D341Med (cell line): ENCODE measurements around the gene LY6G6D.
A peak's percentile ranks its signal among the peaks of the same experiment; 100 is the strongest.

Experiments
- DNase-seq: peaks from one replicate; pipeline ENCODE4 v3.0.0; 2012; ENCODE audit warnings: low spot score

LY6G6D gene

DNA sequence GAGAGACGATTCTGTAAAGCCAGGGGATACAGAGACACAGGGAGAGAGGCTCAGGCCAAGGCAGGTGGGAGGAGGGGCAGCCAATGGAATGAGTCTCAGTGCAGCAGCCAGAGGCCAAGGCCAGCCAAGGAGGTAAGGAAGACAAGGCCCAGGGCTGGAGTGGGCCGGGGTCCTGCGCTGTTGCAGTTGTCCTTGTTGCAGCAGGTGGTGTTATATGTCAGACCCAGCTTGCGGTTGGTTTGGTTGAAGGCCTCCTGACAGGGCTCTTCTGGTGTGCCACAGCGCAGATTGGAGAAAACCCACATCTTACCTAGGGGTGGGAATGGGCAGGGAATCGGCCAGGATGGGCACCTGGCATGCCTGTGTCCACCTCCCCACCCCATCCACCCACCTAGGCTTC is 3.9 kb downstream of the LY6G6D start:
- no peak for DNase-seq

DNA sequence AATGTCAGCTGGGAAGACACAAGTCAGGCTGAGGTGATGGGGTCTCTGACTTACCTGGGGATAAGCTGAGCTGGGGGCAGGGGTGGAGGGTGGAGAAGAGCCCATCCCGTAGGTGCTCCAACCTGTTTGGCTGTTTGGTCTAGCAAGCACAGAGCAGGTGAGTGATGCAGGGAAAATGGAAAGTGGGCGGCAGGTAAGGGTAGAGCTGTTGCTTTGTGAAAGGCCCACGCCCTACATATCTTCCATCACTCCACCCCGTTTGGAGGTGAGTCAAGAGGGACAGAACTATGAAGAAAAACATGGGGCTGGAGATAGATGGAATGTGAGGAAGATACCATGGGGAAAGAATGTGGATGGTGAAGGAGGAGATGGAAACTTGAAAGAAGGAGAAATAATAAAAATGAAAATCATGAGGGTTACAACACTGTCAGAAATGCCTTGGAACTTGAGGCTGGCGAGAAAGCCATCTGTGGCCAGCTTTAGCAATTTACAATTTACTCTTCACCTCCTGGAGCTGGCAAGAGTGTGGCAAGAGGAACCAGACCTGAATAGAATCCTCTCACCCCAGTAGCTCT is 5.1 kb downstream of the LY6G6D start:
- no peak for DNase-seq

- DNase-seq = no peak
These were observed 6.3 kb downstream of the LY6G6D start, which contains the start of gene LY6G6C for GRCh38 chr6:31721351-31722020. Gene LY6G6C (minus strand): TSS chr6:31721746. CDS start chr6:31721679, 67 bp downstream.

GRCh38 chr6:31722173-31722572 is 7.0 kb downstream of the LY6G6D start:
- no peak for DNase-seq

DNA sequence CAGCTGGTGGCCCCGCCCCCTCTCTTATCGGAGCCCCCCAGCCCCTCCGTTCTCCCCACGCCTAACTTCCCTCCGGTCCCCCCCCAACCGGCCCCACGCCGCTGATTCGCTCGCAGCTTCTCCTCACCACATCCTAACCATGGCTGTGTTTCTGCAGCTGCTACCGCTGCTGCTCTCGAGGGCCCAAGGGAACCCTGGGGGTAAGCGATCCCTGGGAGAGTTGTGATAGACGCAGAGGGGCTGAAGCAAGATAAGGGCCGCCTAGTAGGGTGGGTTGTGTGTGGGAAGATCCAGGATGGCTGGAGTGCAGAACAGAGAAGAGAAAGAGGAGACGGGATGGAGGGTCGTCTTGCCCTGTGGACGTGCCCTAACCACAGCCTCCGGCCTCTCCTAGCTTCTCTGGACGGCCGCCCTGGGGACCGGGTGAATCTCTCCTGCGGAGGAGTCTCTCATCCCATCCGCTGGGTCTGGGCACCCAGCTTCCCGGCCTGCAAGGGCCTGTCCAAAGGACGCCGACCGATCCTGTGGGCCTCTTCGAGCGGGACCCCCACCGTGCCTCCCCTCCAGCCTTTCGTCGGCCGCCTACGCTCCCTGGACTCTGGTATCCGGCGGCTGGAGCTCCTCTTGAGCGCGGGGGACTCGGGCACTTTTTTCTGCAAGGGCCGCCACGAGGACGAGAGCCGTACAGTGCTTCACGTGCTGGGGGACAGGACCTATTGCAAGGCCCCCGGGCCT is 8.3 kb downstream of the LY6G6D start, which contains the start of gene MPIG6B:
Gene MPIG6B, plus strand, starts transcription at position 129 of the 735 bp plus-strand sequence. Its CDS starts 11 bp downstream, at position 140.
- no peak for DNase-seq

GRCh38 chr6:31723980-31724691 is 9.0 kb downstream of the LY6G6D start:
- DNase-seq = no peak

GRCh38 chr6:31725502-31726350 is 10.6 kb downstream of the LY6G6D start:
- DNase-seq = no peak

- DNase-seq = no peak
These were observed 12.0 kb downstream of the LY6G6D start for GRCh38 chr6:31727034-31727716.

GRCh38 chr6:31727717-31728671 is 12.8 kb downstream of the LY6G6D start:
- DNase-seq = no peak

- DNase-seq = no peak
These were observed 13.8 kb downstream of the LY6G6D start, which contains the start of gene DDAH2 for GRCh38 chr6:31728767-31729514. Gene DDAH2 (minus strand): TSS chr6:31729299. CDS start chr6:31729161, 138 bp downstream.

DNA sequence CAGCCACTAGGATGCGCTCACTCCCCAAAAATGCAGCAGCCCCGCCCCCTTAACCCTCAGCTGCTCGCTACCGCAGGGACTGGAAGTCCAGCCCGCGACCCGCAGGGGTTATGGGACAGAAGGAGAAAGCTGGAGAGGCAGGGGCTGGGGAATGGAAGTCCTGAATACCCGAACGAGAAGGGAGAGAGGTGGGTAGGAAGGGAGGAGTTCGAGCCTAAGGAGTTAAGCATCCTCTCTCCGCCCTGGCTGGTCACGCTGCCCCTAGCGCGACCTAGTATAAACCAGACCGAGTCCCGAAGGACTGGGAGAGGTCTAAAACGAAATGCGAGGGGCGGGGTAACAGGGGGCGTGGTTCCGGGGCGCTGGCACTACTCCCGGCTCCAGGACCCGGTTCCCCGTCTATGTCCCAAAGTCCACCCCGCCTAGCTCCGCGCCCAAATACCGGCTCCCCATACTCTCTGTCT is 14.4 kb downstream of the LY6G6D start:
- peak; percentile 88 for DNase-seq

DNA sequence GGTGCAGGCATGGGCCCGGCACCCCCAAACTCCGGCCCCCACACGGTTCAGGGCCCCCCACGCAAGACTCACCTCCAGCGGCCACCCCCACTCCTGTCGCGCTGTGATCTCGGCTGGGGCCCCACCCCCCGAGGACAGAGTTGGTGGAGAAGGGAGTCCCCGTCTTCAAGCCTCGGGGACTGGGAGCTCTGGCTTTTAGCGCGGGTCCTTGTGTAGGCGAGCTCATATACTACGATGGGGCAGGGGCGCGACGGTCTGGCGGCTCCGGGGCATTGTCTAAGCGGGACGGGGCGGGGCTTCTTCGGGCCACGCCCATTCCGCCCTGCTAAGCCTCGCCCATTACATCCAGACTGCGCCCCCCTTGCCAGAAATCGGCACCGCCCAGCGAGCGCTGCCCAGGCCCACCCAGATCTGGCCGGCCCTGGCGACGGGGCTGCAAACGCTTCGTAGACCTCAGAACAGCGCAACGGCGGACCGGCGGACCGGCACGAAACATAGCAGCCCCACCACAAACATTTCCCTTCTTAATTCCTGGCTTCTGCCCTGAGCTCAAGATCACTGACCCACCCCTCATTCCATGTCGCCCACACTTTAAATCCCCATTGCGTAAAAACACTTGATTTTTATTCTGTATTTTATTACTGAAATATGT is 15.0 kb downstream of the LY6G6D start:
- DNase-seq = peak; percentile 92

GRCh38 chr6:31730631-31731086 is 15.5 kb downstream of the LY6G6D start:
- no peak for DNase-seq

DNA sequence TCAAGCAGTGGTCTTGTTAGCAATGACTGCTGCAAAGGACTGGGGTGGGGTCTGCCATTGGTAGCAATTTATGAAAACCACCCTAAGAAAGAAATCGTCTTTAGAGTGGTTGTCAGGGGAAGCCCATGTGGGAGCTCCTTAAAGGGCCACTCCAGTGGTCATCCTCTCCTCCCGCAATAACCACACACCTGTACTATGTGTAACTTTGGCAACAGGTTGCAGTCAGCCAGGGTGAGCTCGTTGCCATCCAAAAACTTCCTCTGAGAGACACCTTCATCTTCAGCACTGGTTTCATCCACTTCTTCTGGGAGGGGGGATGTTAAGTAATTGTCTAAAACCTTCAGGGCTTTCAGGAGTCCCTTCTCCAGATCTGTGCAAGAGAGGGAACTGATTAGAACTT is 16.9 kb downstream of the LY6G6D start:
- no peak for DNase-seq

DNA sequence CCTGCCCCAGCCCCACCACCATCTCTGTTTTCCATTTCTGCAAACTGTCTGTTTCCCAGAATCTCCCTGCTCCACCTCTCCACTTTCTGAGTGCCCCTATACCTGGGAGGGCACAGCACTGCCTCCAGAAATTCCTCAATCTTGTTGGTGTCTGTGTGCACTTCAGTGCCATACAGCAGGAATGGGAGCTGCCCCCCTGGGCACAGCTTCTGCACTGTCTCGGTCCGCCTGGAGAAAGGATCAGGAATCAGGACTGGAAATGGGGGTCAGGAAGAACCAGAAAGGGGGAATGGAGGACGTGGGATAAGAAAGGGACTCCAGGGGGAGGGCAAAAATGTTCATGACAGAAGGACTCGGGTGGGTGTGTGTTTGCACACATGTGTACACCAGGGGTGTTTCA is 18.6 kb downstream of the LY6G6D start:
- no peak for DNase-seq

GRCh38 chr6:31734247-31734820 is 19.2 kb downstream of the LY6G6D start:
- DNase-seq = no peak

DNA sequence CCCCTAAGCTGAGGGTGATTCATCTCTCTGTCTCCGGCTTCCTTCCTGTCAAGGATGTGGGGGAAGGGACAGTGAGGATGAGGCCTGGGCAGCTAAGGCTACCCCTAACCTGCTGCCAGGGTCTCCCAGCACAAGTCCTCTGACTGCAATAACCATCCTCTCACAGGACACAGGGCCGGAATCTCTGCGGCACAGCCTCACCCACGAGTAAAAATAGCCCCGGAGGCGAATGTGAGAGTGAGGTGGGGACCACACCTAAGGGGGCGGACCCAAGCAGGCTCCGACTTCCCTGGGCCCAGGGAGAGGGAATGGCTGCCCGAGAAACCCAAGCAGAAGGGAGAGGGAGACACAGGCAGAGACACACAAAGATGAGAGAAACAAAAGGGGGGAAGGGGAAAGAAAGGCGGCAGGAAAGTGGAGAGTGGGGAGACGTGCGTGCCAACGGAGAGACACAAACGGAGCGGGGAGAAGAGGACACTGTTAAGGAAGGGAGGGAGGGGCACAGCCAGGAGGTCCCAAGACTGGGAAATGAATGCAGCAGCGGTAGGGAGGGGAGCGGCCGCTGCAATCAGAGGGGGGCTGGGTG is 19.8 kb downstream of the LY6G6D start:
- no peak for DNase-seq
